ENCODE measurements around the gene TMEM270.

TMEM270 gene

GRCh38 chr7:73901231-73901822 lies 40.4 kb downstream of the TMEM270 start:
- H3K4me3 ChIP-seq (ENCODE audit: low read depth, low read length) = no peak overlapping the region
- no peak for DNase-seq (ENCODE audit: low read depth)

GRCh38 chr7:73901823-73902597 lies 41.1 kb downstream of the TMEM270 start:
- no peak overlapping the region for H3K4me3 ChIP-seq (ENCODE audit: low read depth, low read length)

GRCh38 chr7:73903321-73904218 lies 42.6 kb downstream of the TMEM270 start:
- DNase-seq (ENCODE audit: low read depth) = no peak
- no peak overlapping the region for H3K4me3 ChIP-seq (ENCODE audit: low read depth, low read length)

More at GRCh38 chr7:73901823-73902597, 41.1 kb downstream of the TMEM270 start:
- DNase-seq (ENCODE audit: low read depth) = no peak

- no peak for DNase-seq (ENCODE audit: low read depth)
- H3K4me3 ChIP-seq (ENCODE audit: low read depth, low read length) = no peak overlapping the region
Observed at GRCh38 chr7:73904219-73905137, 43.5 kb downstream of the TMEM270 start.

DNA sequence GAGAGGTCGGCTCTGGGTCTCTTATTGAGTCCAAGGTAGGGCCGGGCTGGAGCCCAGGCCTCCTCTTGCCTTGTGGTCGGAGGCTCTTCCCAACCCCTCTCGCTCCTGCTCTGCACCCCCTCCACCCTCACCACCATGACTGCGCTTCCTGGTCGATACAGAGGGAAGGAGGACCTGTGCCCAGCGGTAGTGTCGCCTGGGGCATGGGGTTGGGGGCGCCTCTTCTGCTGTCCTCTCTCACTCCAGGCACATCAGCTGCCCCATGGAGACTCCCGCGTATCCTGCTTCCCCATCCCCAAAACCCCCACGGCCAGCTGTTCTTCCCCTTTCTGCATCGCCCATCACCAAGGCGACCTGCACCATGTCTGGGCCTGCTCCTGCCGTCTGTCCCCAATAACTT lies 44.4 kb downstream of the TMEM270 start:
- H3K4me3 ChIP-seq (ENCODE audit: low read depth, low read length) = no peak overlapping the region
- DNase-seq (ENCODE audit: low read depth) = no peak

DNA sequence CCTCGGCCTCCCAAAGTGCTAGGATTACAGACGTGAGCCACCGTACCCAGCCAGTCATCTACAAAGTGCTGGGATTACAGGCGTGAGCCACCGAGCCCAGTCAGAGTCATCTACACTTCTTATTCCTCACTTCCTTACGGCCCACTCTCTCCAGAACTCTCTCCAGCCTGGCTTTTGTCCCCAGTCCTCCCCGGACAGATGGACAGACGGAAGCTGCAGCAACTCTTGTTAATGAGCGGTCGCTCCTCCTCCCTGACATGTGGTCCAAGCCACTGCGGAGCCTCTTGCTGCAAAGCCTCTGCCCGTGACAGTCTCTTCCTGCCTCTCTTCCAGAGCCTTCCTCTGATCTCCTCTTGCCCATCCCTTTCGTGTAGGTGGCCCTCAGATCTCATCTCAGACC lies 45.9 kb downstream of the TMEM270 start:
- DNase-seq (ENCODE audit: low read depth) = no peak

GRCh38 chr7:73907554-73908122 lies 46.7 kb downstream of the TMEM270 start:
- no peak overlapping the region for H3K4me3 ChIP-seq (ENCODE audit: low read depth, low read length)
- no peak for DNase-seq (ENCODE audit: low read depth)

More for the DNA sequence above, 45.9 kb downstream of the TMEM270 start:
- no peak overlapping the region for H3K4me3 ChIP-seq (ENCODE audit: low read depth, low read length)

DNA sequence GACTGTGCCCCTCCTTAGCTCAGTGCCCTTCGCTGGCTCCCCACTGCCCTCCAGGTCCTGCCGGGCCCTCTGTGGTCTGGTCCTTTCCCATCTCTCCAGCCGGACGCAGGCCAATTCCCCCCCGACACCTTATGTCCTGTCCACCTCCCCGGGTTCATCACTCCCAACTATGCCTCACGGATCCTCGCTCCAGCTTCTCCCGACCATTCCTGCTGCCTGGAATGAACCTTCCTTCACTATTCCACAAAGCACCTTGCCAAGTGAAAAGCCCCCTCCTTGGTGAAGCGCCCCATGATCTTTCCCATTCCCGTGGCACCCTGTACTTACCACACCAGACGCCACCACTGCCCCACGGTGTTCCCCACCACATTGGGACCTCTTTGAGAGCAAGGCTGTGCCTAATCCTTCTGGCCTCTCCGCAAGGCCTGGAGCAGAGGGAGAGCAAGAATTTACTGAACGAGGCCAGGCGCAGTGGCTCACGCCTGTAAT lies 47.2 kb downstream of the TMEM270 start:
- H3K4me3 ChIP-seq (ENCODE audit: low read depth, low read length) = no peak overlapping the region
- DNase-seq (ENCODE audit: low read depth) = no peak

GRCh38 chr7:73909051-73909941 lies 48.3 kb downstream of the TMEM270 start:
- H3K4me3 ChIP-seq (ENCODE audit: low read depth, low read length) = no peak overlapping the region
- DNase-seq (ENCODE audit: low read depth) = no peak

DNA sequence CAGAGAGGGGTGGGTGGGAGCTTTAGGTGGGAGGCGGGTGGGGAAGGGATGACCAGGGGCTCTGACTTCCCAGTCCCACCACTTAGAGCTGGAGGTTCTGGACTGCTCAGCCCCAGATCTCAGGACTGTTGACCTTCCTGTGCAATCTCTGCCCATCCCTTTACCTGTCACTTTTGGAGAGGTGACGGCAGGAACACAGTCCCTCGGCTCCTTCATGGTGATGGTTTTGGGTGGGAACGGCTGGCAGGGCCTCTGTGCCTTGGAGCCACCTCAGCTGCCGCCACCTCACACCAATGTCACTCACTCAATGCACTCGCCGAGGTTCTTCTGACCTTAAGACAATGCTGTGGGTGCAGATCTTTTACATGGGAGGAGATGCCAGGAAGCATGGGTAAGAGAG lies 49.0 kb downstream of the TMEM270 start:
- DNase-seq (ENCODE audit: low read depth) = no peak
- no peak overlapping the region for H3K4me3 ChIP-seq (ENCODE audit: low read depth, low read length)

GRCh38 chr7:73912223-73912622 lies 51.3 kb downstream of the TMEM270 start:
- no peak for DNase-seq (ENCODE audit: low read depth)
- H3K4me3 ChIP-seq (ENCODE audit: low read depth, low read length) = no peak overlapping the region

All from skeletal muscle cell (primary cell).